Esophagus muscularis mucosa (tissue), 4 donors: ENCODE results near the gene CAPN10.

Source experiments
- EP300 ChIP-seq: sonication (generic); formaldehyde crosslinking; IDR thresholded peaks from one replicate; pipeline ENCODE4 v1.6.1; 2017; ENCODE audit warnings: antibody characterized with exemption
- POLR2A ChIP-seq: fragments of 450-650 bp; IDR thresholded peaks from one replicate; pipeline ENCODE4 v1.6.1; 2017; ENCODE audit warnings: antibody characterized with exemption, moderate library complexity, mild to moderate bottlenecking, low read depth
- POLR2AphosphoS5 ChIP-seq, 2 donors: sonication (generic); formaldehyde crosslinking; IDR thresholded peaks; one replicate each; pipeline ENCODE4 v1.6.1; 2017; ENCODE audit warnings: antibody characterized with exemption in 2 of 2
- TF ChIP-seq, protein P1 (sequence below), 3 experiments: fragments of 200-600 bp in 2 of 3; fragments of 450-650 bp in 1 of 3; sonication (generic) in 2 of 3; IDR thresholded peaks; one replicate each; pipeline ENCODE4 v1.5.1; 2017 to 2019; ENCODE audit warnings: antibody characterized with exemption in 3 of 3, mild to moderate bottlenecking in 2 of 3, moderate library complexity in 1 of 3

DNA sequence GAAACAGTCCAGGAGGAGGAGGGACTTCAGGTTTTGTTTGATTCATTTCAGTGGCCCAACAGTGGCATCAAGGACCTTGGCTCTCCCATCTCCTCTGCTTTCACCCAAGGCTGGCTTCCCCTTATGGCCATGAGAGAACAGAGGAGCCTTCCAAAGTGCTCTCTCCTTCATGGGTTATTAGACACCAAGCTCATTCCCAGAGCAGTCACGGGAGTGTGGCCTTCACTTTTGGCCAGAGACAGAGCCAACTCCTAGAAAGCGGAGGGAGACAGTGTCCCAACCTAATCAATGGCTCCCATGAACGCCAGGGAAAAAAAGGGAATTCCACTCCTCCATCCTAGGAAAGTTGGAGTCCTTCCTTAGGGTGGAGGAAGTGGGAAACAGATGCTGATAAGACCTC lies 27.2 kb upstream of the CAPN10 start:
- TF ChIP-seq, protein P1, sequence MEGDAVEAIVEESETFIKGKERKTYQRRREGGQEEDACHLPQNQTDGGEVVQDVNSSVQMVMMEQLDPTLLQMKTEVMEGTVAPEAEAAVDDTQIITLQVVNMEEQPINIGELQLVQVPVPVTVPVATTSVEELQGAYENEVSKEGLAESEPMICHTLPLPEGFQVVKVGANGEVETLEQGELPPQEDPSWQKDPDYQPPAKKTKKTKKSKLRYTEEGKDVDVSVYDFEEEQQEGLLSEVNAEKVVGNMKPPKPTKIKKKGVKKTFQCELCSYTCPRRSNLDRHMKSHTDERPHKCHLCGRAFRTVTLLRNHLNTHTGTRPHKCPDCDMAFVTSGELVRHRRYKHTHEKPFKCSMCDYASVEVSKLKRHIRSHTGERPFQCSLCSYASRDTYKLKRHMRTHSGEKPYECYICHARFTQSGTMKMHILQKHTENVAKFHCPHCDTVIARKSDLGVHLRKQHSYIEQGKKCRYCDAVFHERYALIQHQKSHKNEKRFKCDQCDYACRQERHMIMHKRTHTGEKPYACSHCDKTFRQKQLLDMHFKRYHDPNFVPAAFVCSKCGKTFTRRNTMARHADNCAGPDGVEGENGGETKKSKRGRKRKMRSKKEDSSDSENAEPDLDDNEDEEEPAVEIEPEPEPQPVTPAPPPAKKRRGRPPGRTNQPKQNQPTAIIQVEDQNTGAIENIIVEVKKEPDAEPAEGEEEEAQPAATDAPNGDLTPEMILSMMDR (IDR thresholded peaks at IDR 0.05), result no peak
- TF ChIP-seq EP300 (no peak), POLR2AphosphoS5 (IDR thresholded peaks at IDR 0.05) (no peak), POLR2A (no peak)
